Activated naive CD4-positive, alpha-beta T cell treated with anti-CD3 and anti-CD28 coated beads, Interleukin-2, amount 50 U/mL, for 16 hours (primary cell): Measurements from ENCODE around the gene NDE1.
"Not testable (repeated sequence)": the region's sequence is repeated elsewhere in the genome, so short reads cannot be mapped to it uniquely, and the experiment has no call there.

Source experiments
- DNase-seq: peaks from one replicate; pipeline ENCODE4 v3.0.0-alpha.2; 2020

The NDE1 gene

DNA sequence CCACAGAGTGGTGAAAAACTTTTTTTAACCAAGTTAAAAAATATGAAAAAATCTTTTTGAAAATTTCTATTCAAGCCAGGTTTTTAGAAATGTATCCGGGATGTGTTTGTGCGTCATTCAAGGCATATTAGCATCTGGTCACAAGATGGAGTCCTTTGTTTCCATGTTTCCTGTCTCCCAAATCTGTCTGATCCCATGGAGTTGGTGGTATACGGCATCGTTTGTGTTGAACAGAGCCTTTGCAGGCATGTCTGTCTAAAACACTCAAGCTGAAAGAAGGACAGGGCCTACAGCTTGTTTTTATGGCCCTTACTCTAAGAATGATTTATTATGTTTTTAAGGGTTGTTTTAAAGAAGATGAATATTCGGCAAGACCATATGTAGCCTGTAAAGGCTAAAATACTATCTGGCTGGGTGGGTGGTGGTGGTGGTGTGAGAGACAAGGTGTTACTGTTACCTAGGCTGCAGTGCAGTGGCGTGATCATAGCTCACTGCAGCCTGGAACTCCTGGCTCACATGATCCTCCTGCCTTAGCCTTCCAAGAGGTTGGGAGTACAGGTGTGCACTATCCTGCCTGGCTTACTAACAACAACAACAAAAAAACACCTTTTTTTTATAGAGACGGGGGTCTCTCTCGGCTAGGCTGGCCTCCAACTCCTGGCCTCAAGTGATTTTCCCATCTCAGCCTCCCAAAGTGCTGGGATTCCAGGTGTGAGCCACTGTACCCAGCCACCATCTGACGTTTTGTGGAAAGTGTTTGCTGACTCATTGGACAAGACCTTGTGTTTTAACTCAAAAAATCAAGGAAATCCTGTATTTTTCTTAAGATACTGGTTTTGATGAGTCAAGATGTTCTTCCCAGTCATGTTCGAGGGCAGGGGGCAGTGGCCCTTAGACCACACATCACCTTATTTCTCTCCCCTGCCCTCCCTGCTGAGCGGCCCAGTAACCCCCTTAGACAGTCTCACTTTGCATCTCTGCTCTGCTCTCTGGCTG, 52.2 kb downstream of the NDE1 start:
- DNase-seq = no peak

DNA sequence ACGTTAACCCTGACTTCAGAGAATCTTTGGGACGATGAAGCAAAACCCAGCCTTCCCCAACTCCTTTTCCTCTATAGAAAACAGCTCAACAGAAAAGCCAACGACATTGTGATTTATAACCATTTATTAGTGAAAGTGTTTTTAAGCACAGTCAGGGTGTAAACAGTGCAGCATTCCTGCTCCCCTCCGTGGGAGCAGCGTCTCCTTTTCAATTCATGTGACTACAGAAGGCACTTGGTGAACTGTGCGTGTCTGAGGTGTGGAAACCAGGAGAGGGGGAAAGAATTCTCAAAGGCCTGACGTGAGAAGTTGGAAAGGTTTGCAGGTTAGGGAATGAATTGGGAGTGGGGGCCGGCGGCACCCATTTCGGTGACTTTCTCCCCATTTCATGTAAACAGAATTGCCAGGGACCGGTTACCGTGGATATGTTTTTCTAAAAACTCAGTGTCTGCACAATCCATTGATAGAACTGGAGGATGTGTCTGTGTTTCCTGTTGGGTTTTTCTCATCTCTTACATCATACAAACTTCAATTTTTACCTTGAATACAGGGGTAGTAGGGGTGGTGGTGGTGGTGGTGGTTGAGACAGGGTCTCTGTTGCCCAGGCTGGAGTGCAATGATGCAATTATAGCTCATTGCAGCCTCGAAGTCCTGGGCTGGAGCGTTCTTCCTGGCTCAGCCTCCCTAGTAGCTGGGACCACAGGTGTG, 53.1 kb downstream of the NDE1 start:
- no peak for DNase-seq

DNA sequence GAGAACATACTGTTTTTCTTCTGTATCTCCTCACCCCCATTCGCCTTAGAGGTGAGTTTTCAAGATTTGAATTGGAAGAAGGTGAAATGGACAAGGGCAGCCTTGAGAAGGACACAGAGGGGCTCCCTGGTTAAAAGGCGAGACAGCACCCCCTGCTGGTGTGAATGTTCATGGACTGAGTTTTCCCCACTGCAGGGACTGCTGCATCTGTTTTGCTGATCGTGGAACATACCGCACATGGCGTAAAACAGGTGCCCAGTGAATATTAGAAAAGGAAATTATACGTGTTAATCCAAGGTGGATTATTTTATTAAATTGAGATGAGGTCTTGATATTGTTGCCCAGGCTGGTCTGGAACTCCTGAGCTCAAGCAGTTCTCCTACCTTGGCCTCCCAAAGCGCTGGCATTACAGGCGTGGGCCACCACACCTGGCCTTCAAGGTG, 54.5 kb downstream of the NDE1 start:
- peak; percentile 77 for DNase-seq

DNA sequence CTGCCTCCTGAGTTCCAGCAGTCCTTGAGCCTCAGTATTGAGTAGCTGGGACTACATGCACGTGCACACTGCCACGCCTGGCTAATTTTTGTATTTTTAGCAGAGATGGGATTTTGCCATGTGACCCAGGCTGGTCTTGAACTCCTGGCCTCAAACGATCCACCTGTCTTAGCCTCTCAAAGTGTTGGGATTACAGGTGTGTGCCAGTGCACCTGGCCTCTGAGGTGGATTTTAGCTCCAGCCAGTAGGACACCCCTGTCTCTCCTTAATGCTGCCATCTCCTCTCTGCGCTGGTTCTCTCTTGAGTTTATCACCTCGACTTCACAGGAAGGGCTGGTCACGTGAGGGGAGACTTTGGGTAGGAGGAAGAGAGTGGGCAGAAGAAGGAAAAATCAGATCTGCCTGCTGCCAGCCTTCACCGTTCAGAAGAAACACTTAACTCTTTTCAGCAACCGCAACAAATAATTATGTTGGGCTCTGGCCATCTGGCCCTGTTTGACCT, 55.1 kb downstream of the NDE1 start:
- DNase-seq = no peak

DNA sequence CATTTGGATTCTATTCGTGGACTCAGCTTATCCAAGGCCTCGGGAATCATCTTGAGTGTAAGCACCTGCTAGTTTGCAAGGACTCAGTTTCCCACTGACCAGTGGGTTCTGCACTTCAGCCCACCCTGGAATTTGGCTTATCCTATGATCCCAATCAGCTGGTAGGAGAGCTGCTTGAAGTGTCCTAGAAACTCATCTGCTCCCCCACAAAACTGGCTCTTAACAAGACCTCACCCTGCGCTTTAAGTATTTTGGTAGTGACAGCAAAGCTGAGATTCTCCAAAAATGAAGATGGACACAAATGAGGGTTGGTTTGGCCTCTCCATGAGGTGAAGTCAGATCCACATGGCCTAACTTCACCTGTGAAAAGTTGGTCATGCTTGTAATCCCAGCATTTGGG, 57.3 kb downstream of the NDE1 start:
- no peak for DNase-seq

DNA sequence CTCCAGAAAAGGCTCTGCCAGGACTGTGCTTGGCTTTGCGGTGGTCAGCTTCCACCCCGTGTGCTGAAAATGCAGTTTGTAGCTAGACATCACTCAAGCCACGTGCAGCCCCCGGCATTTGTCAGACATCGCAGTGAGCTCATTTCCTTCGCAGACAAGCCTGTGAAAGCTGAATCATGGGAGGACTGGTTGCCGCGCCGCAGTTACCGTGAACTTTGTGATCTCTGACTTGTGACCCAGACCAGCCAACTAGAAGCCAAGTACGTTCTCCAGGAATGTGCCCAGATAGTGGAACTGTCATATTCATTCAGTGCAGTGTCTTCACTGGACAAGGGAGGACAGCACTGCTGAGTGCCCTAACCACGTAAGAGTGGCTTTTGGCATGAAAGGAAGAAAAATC, 58.1 kb downstream of the NDE1 start:
- DNase-seq = no peak

DNA sequence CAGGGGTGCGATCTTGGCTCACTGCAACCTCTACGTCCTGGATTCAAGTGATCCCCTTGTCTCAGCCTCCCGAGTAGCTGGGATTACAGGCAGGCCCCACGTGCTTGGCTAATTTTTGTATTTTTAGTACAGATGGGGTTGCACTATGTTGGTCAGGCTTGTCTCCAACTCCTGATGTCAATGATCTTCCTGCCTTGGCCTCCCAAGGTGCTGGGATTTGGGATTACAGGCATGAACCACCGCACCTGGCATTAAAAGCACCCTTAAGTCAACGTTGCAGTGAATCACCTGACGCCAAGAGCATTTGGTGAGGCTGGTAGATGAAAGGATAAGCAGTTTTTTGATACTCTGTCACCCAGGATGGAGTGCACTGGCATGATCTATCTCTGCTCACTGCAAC, 59.0 kb downstream of the NDE1 start:
- DNase-seq = no peak

DNA sequence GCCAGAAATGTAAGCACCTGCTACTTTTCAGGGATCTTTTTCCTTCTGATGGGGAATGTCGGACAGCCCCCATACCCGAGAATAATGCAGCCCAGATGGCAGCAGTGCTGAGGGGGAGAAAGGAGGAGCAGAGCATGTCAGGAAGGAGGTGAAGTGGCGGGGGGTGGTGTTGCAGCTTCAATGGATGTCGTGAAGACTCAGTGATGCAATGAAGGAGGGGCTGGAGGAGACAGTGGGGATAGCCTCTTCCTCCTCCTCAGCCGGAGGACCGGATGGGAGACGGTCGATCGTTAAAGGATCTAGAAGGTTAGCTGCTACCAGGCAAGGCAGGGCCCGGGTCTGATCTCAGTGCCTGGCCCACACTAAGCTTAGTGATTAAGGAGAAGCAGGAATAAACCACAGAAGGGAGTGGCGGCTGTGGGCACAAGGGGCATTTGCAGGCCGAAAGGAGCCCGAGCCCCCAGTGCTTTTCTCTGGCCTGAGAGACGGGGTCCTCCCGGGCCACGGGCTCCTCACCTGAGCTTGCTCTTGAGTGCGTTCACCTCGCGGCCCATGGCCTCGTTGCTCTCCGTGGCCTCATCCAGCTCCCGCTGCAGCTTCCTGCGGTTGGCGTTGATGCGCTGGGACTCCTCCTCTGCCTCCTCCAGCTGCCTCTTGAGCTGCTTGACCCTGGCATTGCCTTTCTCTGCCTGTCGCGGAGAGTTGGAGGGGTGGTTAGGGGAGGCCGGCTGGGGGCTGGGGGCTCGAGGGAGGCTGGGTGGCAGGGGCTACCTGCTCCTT, 64.5 kb downstream of the NDE1 start:
- no peak for DNase-seq

DNA sequence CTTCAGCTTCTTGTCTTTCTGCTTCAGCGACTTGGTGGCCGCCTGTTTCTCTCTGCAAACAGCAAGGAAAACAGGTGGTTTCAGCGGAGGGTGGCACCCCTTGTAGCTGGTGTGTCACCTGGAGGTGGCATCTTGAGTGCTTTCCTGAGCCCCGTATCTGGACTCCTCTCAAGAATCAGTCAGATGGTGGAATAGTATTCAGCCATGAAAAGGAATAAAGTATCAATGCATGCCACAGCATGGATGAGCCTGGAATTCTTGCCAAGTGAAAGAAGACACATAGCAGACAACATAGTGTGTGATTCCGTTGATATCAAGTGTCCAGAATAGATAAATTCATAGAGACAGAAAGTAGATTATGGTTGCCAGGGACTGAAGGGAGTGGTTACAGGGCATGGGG, 65.2 kb downstream of the NDE1 start:
- DNase-seq = no peak

DNA sequence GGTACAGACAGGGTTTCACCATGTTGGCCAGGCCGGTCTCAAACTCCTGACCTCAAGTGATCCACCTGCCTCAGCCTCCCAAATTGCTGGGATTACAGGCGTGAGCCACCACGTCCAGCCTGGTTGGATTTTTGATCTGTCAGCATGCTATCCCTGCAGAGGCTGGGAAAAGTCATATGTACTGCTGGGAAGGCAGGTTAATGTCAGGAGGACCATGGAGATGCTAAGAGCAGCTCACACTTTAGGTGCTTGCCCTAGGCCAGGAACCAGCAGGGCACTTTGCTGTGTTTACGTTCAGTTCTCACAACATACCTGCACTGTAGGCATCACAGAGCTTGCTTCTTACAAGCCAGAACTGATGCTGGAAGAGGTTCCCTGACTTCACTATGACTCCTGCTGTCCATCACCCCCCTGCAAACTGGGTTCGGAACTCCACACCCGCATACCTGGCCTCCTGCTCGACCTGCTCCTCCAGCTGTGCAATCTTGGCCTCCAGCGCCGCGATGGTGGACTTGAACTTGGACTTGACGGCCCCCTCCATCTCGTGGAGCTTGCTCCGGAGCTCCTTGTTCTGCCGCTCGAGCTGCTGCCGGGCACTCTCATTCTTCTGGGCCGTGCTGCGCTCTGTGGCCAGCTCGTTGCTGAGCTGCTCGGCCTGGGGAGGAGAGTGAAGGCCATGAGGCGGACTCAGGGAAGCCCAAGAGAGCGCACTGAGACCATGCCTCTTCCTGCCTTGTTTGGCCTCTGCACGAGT, 66.8 kb downstream of the NDE1 start:
- DNase-seq = no peak

DNA sequence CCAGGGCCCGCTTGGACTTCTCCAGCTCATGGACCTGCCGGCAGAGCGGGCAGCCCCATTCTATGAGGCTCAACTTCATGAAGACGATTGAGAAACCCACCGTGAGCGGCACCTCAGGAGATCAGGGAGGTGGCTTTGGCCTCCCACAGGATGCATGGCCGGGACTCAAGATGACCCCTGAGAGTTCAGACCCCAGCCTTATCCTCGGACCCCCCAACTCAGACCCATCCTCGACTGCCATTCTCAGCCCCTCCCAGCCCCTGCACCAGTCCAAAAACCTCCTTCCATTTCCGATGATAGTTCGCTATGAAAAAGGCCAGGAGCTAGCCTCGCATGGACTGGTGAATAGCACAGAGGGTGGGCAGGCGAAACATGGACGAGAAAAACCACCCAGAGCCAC, 71.0 kb downstream of the NDE1 start:
- no peak for DNase-seq

DNA sequence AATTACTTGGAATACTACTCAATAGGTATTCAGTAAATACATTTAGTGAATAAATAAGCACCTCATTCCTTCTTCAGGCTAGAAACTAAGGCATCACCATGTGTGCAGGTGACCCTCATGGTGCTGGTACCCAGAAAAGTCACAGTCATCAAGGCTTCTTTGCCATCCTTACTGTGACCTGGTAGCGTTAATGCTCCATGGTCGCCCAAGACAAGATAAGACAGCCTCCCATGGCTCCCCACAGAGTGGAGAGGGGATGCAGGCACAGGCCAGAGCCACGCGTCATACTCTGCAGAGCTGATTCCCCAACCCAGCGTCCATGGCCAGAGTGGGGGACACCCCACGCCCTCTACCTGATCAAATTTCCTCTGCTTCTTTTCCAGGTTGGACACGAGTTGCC, 73.8 kb downstream of the NDE1 start:
- DNase-seq = no peak

DNA sequence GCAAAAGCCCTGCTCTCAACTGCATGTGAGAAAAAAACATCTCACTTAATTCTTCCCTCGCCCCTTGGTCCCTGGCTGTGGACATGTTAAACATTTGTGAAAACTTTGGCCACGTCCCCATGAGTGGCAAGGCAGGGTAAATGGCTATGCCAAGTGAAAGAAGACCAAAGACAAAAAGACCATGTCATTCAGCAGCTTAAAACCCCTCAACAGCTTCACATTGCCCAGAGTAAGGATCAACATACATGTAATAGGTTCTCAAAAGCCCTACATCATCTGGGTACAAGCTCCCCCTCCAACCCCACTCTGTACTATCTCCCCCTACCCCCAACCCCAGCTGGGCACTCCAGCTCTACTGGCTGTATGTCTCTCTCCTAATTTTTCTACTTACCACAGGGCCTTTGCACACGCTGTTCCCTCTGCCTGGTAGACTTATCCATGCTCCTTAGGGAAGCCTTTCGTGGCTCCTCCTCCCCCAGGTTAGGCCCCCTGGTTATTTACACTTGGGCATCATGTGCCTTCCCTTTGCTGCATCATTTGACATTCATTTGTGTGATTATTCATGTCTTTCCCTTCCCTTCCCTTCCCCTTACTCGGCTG, 75.7 kb downstream of the NDE1 start:
- no peak for DNase-seq

DNA sequence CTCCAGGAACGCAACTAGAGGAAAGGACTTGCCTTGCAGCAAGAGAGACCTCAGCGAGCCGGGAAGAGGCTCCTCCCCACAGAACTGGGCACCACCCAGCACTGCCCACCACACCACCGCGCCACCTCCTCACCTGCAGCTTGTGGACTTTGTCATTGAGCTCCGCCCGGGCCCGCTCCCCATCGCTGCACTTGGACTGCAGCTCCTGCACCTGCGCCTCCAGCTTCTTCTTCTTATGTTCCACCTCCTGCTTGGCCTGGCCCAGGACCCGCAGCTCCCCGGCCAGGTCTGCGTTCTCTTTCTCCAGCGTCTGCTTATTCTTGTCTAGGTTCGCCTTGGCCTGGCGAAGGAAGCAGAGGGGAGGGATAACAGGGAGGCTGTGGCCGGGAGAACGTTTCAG, 76.7 kb downstream of the NDE1 start:
- no peak for DNase-seq

DNA sequence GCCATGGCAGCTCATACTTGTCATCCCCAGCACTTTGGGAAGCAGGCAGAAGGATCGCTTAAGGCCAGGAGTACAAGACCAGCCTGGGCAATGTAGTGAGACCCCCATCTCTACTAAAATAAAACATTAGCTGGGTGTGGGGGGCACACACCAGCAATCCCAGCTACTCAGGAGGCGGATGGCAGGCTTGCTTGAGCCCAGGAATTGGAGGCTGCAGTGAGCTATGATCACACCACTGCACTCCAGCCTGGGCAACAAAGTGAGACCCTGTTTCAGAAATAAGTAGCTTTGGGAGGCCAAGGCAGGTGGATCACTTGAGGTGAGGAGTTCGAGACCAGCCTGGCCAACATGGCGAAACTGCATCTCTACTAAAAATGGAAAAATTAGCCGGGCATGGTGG, 77.7 kb downstream of the NDE1 start:
- not testable (repeated sequence) for DNase-seq

DNA sequence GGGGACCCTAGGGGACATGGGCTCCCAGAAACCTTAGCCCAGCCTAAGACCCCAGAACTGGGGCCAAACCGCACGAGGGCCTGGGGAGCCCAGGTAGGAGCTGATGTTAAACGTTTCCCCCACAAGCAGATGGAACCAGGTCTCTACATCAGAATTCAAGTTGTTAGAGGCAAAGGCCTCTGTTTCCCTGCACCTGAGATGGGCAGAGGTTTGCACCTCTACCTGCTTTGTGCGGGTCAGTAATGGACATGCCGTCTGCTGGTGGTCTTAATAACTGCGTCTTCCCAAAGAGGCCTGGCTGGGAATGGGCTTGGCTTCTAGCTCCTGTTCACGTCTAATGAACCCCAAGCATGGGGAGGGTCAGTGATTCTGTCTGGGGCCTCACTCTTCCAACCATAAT, 79.1 kb downstream of the NDE1 start:
- DNase-seq = no peak

DNA sequence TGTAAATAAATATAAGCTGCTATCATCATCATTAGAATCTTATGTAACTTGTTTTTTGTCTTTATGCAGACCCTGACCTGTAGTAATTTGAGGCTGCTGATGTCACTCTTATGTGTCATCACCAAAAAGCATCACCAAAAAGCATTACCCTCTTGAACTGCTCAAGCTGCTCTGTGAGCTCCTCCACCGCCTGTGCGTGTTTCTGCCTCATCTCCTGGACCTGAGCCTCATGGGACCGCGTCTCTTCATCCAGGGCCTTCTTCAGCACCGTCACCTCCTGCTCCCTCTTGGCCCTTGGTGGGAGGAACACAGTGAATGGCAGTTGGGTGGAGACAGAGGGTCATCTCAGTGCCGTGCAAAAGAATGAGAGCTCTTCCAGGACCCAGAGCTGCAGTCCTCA, 82.4 kb downstream of the NDE1 start:
- DNase-seq = no peak

DNA sequence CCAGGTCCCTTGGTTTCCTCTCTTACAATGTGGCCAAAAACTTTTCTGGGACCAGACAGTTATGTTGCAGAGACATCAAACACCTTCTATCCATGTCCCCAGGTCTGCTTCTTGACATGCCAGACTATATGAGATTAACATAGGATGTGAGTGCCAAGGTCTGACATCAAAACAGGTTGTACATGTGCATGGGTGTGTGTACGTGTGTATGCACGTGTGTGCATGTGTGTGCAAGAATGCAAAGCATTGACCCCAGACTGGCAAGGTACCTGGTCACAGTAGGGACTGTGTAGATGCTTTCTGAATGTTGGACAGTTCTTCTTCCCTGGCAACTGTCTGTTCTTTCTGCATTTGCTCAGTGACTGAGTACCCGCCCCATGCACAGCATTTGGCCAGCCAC, 85.6 kb downstream of the NDE1 start:
- DNase-seq = no peak

DNA sequence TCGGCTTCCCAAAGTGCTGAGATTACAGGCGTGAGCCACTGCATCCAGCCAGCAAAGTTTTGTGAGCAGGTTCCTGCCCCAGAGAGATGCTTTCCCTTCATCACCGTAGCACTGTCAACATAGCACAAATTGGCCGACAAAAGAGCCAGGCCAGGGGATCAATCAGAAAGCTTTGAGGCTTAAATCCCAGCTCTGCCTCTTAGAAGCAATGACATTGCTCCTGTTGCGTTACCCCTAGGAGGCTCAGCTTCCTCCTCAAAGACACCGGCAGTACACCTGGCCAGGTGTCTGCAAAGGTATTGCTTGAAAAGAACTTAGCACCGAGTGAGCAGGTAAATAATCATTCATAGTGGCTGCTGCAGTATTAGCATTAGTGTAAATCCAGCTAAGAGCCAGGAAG, 86.5 kb downstream of the NDE1 start:
- no peak for DNase-seq

DNA sequence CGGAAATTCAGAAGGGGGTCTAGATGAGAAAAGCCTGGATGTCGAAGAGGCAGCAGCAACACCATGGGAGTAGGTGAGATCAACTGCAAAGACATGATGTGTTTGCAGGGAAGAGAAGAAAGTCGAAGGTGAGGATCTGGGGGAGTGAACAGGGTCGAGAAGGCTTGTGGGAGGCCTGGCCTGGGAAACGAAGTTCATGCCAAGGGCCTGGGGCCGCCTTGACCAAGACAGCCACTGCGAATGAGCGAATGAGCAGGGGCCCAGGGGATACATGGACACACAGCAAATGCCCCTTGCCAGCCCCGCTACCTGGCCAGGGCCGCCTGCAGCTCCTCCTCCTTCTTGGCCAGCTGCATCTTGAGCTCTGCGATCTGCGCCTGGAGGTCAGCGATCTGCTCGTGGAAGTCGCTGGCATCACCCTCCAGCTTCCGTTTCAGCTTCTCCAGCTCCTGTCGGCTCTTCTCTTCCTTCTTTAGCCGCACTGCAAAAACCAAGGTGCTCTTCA, 87.1 kb downstream of the NDE1 start:
- no peak for DNase-seq

DNA sequence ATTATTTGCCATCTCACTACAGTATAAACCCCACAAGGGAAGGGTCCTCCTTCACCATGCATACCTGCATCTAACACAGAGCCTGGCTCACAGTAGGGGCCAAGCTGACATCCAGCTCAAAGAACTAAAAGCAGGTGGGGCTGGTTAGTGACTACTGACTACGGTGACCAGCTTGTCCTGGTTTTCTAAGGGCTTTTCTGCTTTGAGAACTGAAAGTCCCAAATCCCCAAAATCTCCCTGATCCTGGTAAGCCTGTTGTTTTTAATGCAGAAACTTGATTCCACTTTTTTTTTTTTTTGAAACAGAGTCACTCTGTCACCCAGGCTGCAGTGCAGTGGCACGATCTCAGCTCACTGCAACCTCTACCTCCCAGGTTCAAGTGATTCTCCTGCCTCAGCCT, 89.4 kb downstream of the NDE1 start:
- DNase-seq = no peak

DNA sequence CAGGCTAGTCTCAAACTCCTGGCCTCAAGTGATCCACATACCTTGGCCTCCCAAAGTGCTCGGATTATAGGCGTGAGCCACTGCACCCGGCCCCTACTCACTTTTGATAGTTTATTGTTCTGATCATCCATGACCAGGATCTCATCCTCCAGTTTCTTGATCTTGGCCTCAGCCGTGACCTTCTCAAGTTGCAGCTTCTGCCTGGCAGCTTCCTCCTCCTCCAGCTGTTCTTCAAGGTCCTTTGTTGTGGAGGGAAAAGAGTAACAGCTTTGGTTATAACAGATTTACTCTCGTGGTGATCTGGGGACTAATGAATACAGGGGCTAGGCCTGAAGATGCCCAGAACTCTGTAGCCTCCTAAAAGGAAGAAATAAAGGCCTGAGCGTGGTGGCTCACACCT, 89.9 kb downstream of the NDE1 start:
- no peak for DNase-seq
